Peyer's patch (tissue), 4 donors: Measurements from ENCODE around the gene CEP128. TPM values are rescaled to one million over a fixed set of nuclear protein-coding genes. Genes with fewer than 3 reads are reported as not detected.

Experiments used
- DNase-seq, 3 donors: peaks; one replicate each; pipeline ENCODE4 v3.0.0-alpha.2; 2017 to 2019
- H3K27ac ChIP-seq, 4 donors: fragments of 200-600 bp; sonication (generic); one replicate each; pipeline ENCODE4 v1.5.1; 2016 to 2019
- H3K27me3 ChIP-seq, 2 donors: fragments of 200-600 bp; sonication (generic); one replicate each; pipeline ENCODE4 v1.5.1; 2019
- H3K36me3 ChIP-seq, 3 donors: fragments of 200-600 bp; sonication (generic); one replicate each; pipeline ENCODE4 v1.5.1; 2016 to 2019
- H3K4me1 ChIP-seq, 4 donors: fragments of 200-600 bp; sonication (generic); one replicate each; pipeline ENCODE4 v1.5.1; 2016 to 2019
- H3K4me3 ChIP-seq, 4 donors: fragments of 200-600 bp; sonication (generic); 1 replicate in 3 of 4; 2 replicates in 1 of 4; pipeline ENCODE4 v1.5.1; 2016 to 2019; ENCODE audit warnings: mild to moderate bottlenecking in 1 of 4
- H3K9me3 ChIP-seq, 4 donors: fragments of 200-600 bp; sonication (generic); one replicate each; pipeline ENCODE4 v1.5.1; 2016 to 2019; ENCODE audit warnings: mild to moderate bottlenecking in 1 of 4
- CTCF ChIP-seq, 6 experiments: fragments of 450-650 bp in 4 of 6; fragments of 200-600 bp in 2 of 6; sonication (generic) in 1 of 6; IDR thresholded peaks; one replicate each; pipeline ENCODE4 v1.5.1; 2017 to 2019; ENCODE audit warnings: antibody characterized with exemption in 6 of 6, mild to moderate bottlenecking in 3 of 6, moderate library complexity in 1 of 6
- POLR2A ChIP-seq, 2 donors: fragments of 450-650 bp; IDR thresholded peaks; one replicate each; pipeline ENCODE4 v1.5.1; 2017; ENCODE audit warnings: antibody characterized with exemption in 2 of 2, mild to moderate bottlenecking in 2 of 2, moderate library complexity in 2 of 2
- total RNA-seq, 4 donors: library from RNA; depleted of rRNA; stranded (reverse); fragments of >200 nt; gene quantifications; one replicate each; pipeline ENCODE4 v1.1.0, GENCODE V29; 2016

Gene CEP128
- total RNA-seq, 4 donors from 2014 or later: 5.9 to 51.2 (median 6.7) TPM

- TF ChIP-seq POLR2A (IDR thresholded peaks at IDR 0.05): no peak
- no peak for TF ChIP-seq CTCF (IDR thresholded peaks at IDR 0.05)
- no peaks in the 10 kb centered on the region for H3K9me3 ChIP-seq
- no peak overlapping the region for H3K27ac ChIP-seq
- no peak for DNase-seq
- no peaks in the 10 kb centered on the region for H3K36me3 ChIP-seq
- no peaks in the 10 kb centered on the region for H3K4me1 ChIP-seq
- H3K27me3 ChIP-seq: no peaks in the 10 kb centered on the region
- H3K4me3 ChIP-seq: no peak overlapping the region
Measured at GRCh38 chr14:80636071-80636470, 305.5 kb downstream of the CEP128 start.

GRCh38 chr14:80634106-80634758 is 307.3 kb downstream of the CEP128 start:
- Histone ChIP-seq H3K27ac (no peak overlapping the region), H3K4me3 (no peak overlapping the region), H3K4me1 (no peaks in the 10 kb centered on the region), H3K9me3 (no peaks in the 10 kb centered on the region), H3K27me3 (no peaks in the 10 kb centered on the region), H3K36me3 (no peaks in the 10 kb centered on the region)
- no peak for DNase-seq
- TF ChIP-seq CTCF (IDR thresholded peaks at IDR 0.05) (no peak), POLR2A (IDR thresholded peaks at IDR 0.05) (no peak)

GRCh38 chr14:80629606-80630005 is 311.9 kb downstream of the CEP128 start:
- Histone ChIP-seq H3K27ac (no peak overlapping the region), H3K36me3 (no peaks in the 10 kb centered on the region), H3K4me3 (no peak overlapping the region), H3K9me3 (no peaks in the 10 kb centered on the region), H3K4me1 (no peaks in the 10 kb centered on the region), H3K27me3 (no peaks in the 10 kb centered on the region)
- DNase-seq: no peak
- TF ChIP-seq POLR2A (IDR thresholded peaks at IDR 0.05) (no peak), CTCF (IDR thresholded peaks at IDR 0.05) (no peak)

- no peaks in the 10 kb centered on the region for H3K27me3 ChIP-seq
- no peak overlapping the region for H3K4me3 ChIP-seq
- H3K4me1 ChIP-seq: no peaks in the 10 kb centered on the region
- H3K9me3 ChIP-seq: no peaks in the 10 kb centered on the region
- no peak overlapping the region for H3K27ac ChIP-seq
- no peak for DNase-seq
- TF ChIP-seq POLR2A (IDR thresholded peaks at IDR 0.05) (no peak), CTCF (IDR thresholded peaks at IDR 0.05) (no peak)
- H3K36me3 ChIP-seq: no peaks in the 10 kb centered on the region
Measured at GRCh38 chr14:80628547-80628946, 313.0 kb downstream of the CEP128 start.

- no peaks in the 10 kb centered on the region for H3K4me1 ChIP-seq
- no peaks in the 10 kb centered on the region for H3K36me3 ChIP-seq
- H3K27me3 ChIP-seq: no peaks in the 10 kb centered on the region
- TF ChIP-seq CTCF (IDR thresholded peaks at IDR 0.05) (no peak), POLR2A (IDR thresholded peaks at IDR 0.05) (no peak)
- H3K9me3 ChIP-seq: no peaks in the 10 kb centered on the region
- DNase-seq: no peak
- no peak overlapping the region for H3K4me3 ChIP-seq
- H3K27ac ChIP-seq: no peak overlapping the region
Measured at GRCh38 chr14:80627745-80628144, 313.8 kb downstream of the CEP128 start.

GRCh38 chr14:80624581-80624980 is 317.0 kb downstream of the CEP128 start:
- Histone ChIP-seq H3K27ac (no peak overlapping the region), H3K4me3 (no peak overlapping the region), H3K36me3 (no peaks in the 10 kb centered on the region), H3K27me3 (no peaks in the 10 kb centered on the region), H3K4me1 (no peaks in the 10 kb centered on the region), H3K9me3 (no peaks in the 10 kb centered on the region)
- no peak for DNase-seq
- TF ChIP-seq CTCF (IDR thresholded peaks at IDR 0.05) (no peak), POLR2A (IDR thresholded peaks at IDR 0.05) (no peak)
